Measurements from ENCODE around the gene FAM3A.

DNA sequence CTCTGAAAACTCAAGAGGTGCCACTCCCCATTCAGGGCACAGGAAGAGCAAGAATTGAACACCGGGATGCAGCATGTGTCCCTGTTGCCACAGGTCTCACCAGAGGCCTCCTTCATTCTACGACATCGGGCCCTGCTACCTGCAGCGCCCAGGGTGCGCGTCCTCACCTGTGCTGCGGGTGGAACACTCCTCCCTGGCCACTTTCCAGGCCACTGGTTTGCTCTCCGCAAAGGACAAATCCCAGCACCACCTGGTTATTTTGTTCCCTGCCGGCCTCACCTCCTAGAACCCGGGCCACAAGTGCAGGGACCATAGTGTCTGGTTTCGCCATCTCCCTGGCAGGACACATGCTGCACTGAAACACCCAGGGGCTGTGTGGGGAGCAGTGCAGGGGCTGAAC lies 14.3 kb upstream of the FAM3A start:
- TF ChIP-seq POLR2A (IDR thresholded peaks at IDR 0.05) = no peak
- TF ChIP-seq, protein P1, sequence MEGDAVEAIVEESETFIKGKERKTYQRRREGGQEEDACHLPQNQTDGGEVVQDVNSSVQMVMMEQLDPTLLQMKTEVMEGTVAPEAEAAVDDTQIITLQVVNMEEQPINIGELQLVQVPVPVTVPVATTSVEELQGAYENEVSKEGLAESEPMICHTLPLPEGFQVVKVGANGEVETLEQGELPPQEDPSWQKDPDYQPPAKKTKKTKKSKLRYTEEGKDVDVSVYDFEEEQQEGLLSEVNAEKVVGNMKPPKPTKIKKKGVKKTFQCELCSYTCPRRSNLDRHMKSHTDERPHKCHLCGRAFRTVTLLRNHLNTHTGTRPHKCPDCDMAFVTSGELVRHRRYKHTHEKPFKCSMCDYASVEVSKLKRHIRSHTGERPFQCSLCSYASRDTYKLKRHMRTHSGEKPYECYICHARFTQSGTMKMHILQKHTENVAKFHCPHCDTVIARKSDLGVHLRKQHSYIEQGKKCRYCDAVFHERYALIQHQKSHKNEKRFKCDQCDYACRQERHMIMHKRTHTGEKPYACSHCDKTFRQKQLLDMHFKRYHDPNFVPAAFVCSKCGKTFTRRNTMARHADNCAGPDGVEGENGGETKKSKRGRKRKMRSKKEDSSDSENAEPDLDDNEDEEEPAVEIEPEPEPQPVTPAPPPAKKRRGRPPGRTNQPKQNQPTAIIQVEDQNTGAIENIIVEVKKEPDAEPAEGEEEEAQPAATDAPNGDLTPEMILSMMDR (IDR thresholded peaks at IDR 0.05) = no peak

All from testis (tissue), 2 donors.